Panc1 (cell line): Measurements from ENCODE around the gene AKAP13. TPM values are rescaled to one million over a fixed set of nuclear protein-coding genes. Genes with fewer than 3 reads are reported as not detected.

Experiments used
- ATAC-seq: fragments of 200-7000 bp; cut with Tn5 transposase; 2 replicates; pipeline ENCODE4 v1.9.1; 2020; ENCODE audit warnings: mild to moderate bottlenecking, moderate library complexity
- BruUV-seq: library from RNA; stranded (reverse); fragments of 400-500 nt; replicated peaks from 2 replicates; lab custom pipeline; 2021; lab: Mats Ljungman, UMichigan
- CTCF ChIA-PET: fragments of 300-600 bp; sonication (Branson Sonifier 250); formaldehyde crosslinking; loops from one replicate; lab custom pipeline; 2022; ENCODE audit warnings: antibody characterized with exemption; lab: Charles Lee
- POLR2A ChIA-PET: fragments of 300-600 bp; sonication (Branson Sonifier 250); formaldehyde crosslinking; loops from one replicate; lab custom pipeline; 2022; ENCODE audit warnings: antibody characterized with exemption; lab: Charles Lee
- DNase-seq: peaks from one replicate; pipeline ENCODE4 v3.0.0-alpha.2; 2010; ENCODE audit warnings: low read depth, low spot score
- H3K27ac ChIP-seq: 2 replicates; pipeline ENCODE4 v1.5.1; 2011; ENCODE audit warnings: mild to moderate bottlenecking, low read length, inconsistent platforms
- H3K27me3 ChIP-seq: fragments of 200-500 bp; sonication (Bioruptor generic); 2 replicates; pipeline ENCODE4 v1.6.0; 2014; ENCODE audit warnings: low read length, inconsistent platforms; ENCODE audit not compliant: control insufficient read depth, insufficient read depth
- H3K36me3 ChIP-seq: fragments of 200-500 bp; sonication (Bioruptor generic); 2 replicates; pipeline ENCODE4 v1.5.1; 2014; ENCODE audit warnings: inconsistent platforms, mild to moderate bottlenecking, low read length, moderate library complexity; ENCODE audit not compliant: control insufficient read depth, insufficient read depth
- H3K4me1 ChIP-seq: 2 replicates; pipeline ENCODE4 v1.5.1; 2011; ENCODE audit warnings: inconsistent platforms, mild to moderate bottlenecking, low read length, moderate library complexity; ENCODE audit not compliant: control insufficient read depth, insufficient read depth
- H3K4me3 ChIP-seq, 2 experiments: 2 replicates each; pipeline ENCODE4 v1.5.1; 2011 to 2012; ENCODE audit warnings: low read depth in 2 of 2, low read length in 2 of 2, mild to moderate bottlenecking in 2 of 2, inconsistent platforms in 1 of 2, moderate library complexity in 1 of 2
- H3K9me3 ChIP-seq: fragments of 200-500 bp; sonication (Bioruptor generic); 2 replicates; pipeline ENCODE4 v1.5.1; 2014; ENCODE audit warnings: low read depth, mild to moderate bottlenecking, inconsistent platforms, low read length, moderate library complexity; ENCODE audit not compliant: control insufficient read depth, insufficient read depth
- POLR2AphosphoS5 ChIP-seq: IDR thresholded peaks from 2 replicates; pipeline ENCODE4 v1.6.1; 2012; ENCODE audit warnings: mild to moderate bottlenecking, low read depth, low read length, moderate library complexity
- REST ChIP-seq, 2 experiments: IDR thresholded peaks; 2 replicates each; pipeline ENCODE4 v1.6.1; 2011 to 2012; ENCODE audit warnings: low read depth in 2 of 2, control low read depth in 1 of 2, low read length in 1 of 2, mild to moderate bottlenecking in 1 of 2, moderate library complexity in 1 of 2; ENCODE audit not compliant: insufficient read depth in 1 of 2
- SIN3A ChIP-seq: IDR thresholded peaks from 2 replicates; pipeline ENCODE4 v1.6.1; 2012; ENCODE audit warnings: low read depth, mild to moderate bottlenecking, low read length, moderate library complexity, borderline replicate concordance; ENCODE audit not compliant: insufficient read depth
- TCF7L2 ChIP-seq: IDR thresholded peaks from 2 replicates; pipeline ENCODE4 v1.6.1; 2011; ENCODE audit warnings: mild to moderate bottlenecking, low read depth, low read length, inconsistent platforms
- in situ Hi-C: cut with HindIII; loops from 2 replicates; pipeline ENCODE4 v1.10.0; 2016; ENCODE audit warnings: low sequenced_read_pairs, low pct_unique_long_range_greater_than_20kb
- intact Hi-C: fragments of 100-400 bp; cut with micrococcal nuclease; formaldehyde crosslinking; loops from one replicate; pipeline ENCODE4 v1.10.0; 2022; ENCODE audit not compliant: unreplicated experiment
- total RNA-seq: library from RNA; stranded (reverse); gene quantifications from one replicate; pipeline ENCODE4 v1.2.1, GENCODE V29; 2021; ENCODE audit not compliant: unreplicated experiment
- TF ChIP-seq, protein P1 (sequence below): fragments of 450-650 bp; IDR thresholded peaks from 2 replicates; pipeline ENCODE4 v1.5.1; 2017; ENCODE audit warnings: mild to moderate bottlenecking

The AKAP13 gene
- total RNA-seq, 1 experiment from 2014 or later = 94.2 TPM

DNA sequence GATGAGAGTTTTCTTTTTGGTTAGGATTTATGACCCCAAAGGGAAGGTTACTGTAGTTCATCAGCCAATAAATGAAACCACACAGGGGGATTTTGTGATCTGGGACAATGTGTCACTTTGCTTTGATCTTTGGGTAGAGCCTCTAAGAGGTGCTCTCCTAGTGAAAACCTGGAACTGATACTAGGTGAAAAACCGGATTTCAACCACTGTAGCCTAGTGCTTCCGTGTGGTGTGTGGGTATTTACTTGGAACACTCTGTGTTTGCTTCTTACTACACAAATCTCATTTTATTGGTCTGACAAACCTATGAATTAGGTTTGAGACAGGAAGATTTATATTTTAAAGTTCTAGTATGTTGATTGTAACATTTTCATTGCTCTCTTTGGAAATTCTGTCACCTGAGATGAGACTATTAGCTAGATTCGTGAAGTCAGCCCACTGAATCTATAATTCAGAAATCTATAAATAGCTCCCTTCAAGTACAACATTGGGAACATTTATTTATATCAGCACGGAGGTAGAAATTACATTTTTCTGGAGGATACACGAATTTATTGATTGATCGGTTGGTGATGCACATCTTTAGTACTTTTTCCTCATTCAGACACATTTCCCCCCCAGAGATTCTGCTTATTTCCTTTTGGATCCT is 119.8 kb downstream of the AKAP13 start:
- ATAC-seq (no peak), DNase-seq (no peak)
- Histone ChIP-seq H3K36me3 (no peaks in the 10 kb centered on the region), H3K4me1 (peaks cover 21% of the 10 kb centered on the region), H3K9me3 (no peaks in the 10 kb centered on the region), H3K27ac (no peak overlapping the region), H3K27me3 (no peaks in the 10 kb centered on the region), H3K4me3 (no peak overlapping the region)
- ChIA-PET CTCF (no interaction called here), POLR2A (no interaction called here)
- intact Hi-C loops = no loop called here
- BruUV-seq = no TSS peak
- TF ChIP-seq TCF7L2 = no peak
- in situ Hi-C loops = no loop called here

DNA sequence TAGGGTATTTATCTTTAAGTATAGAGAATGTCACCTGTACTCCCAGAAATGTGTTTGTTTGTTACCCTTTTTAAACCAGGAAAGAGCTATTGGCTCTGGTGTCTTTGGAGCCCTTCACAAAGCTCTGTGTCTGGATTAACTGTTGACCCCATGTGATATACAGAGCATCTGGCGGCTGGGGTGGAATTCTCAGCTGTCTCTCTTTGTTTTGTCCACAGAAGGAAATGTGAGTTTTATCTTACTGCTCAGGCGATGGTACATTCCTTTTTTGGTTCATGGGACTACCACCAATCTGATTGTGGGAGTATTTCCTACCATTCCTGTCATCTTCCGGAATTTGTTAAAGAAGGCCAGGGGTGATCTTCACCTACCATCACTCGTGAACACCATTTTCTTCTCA is 120.3 kb downstream of the AKAP13 start:
- in situ Hi-C loops = no loop called here
- no peaks in the 10 kb centered on the region for H3K27me3 ChIP-seq
- H3K4me1 ChIP-seq = peaks cover 21% of the 10 kb centered on the region
- BruUV-seq = no TSS peak
- ChIA-PET POLR2A (no interaction called here), CTCF (no interaction called here)
- intact Hi-C loops = no loop called here
- no peak for DNase-seq
- TF ChIP-seq TCF7L2 (no peak), POLR2AphosphoS5 (no peak), SIN3A (no peak), REST (IDR thresholded peaks at IDR 0.05; ENCODE audit: insufficient read depth in 1 of 2, low read depth in 2 of 2, low read length in 1 of 2) (no peak)
- TF ChIP-seq, protein P1, sequence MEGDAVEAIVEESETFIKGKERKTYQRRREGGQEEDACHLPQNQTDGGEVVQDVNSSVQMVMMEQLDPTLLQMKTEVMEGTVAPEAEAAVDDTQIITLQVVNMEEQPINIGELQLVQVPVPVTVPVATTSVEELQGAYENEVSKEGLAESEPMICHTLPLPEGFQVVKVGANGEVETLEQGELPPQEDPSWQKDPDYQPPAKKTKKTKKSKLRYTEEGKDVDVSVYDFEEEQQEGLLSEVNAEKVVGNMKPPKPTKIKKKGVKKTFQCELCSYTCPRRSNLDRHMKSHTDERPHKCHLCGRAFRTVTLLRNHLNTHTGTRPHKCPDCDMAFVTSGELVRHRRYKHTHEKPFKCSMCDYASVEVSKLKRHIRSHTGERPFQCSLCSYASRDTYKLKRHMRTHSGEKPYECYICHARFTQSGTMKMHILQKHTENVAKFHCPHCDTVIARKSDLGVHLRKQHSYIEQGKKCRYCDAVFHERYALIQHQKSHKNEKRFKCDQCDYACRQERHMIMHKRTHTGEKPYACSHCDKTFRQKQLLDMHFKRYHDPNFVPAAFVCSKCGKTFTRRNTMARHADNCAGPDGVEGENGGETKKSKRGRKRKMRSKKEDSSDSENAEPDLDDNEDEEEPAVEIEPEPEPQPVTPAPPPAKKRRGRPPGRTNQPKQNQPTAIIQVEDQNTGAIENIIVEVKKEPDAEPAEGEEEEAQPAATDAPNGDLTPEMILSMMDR = no peak
- no peak overlapping the region for H3K4me3 ChIP-seq
- no peak overlapping the region for H3K27ac ChIP-seq
- H3K36me3 ChIP-seq = no peaks in the 10 kb centered on the region
- no peak for ATAC-seq
- H3K9me3 ChIP-seq = no peaks in the 10 kb centered on the region

DNA sequence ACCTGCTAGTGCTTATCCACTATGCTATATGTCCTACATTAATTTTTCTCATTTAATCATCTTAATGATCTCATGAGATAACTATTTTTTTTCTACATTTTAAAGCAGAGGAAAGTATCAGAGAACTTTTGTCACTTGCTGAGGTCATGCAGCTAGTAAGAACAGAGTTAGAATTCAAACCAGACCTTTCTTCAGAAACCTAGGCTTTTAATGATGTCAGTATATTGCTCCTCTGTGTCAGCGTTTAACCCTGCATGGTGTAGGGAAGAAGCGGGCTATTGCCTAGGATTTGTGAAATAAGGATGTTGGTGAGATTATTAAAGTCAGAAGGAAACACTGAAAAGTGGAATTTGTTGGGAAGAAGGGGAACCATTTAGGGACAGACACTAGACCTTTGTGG is 121.2 kb downstream of the AKAP13 start:
- in situ Hi-C loops = no loop called here
- ChIA-PET CTCF (interaction anchor here (0.5 kb wide), 1 partner anchor 38 kb away, joined by 4 read pairs; no protein-coding TSS in a partner anchor), POLR2A (no interaction called here)
- H3K36me3 ChIP-seq = no peaks in the 10 kb centered on the region
- H3K4me1 ChIP-seq = peaks cover 15% of the 10 kb centered on the region
- TF ChIP-seq TCF7L2 = no peak
- no peak for TF ChIP-seq REST (IDR thresholded peaks at IDR 0.05; ENCODE audit: insufficient read depth in 1 of 2, low read depth in 2 of 2, low read length in 1 of 2)
- no peak for TF ChIP-seq POLR2AphosphoS5
- TF ChIP-seq SIN3A = no peak
- TF ChIP-seq, protein P1 = no peak
- no peak overlapping the region for H3K4me3 ChIP-seq
- H3K27ac ChIP-seq = no peak overlapping the region
- intact Hi-C loops = no loop called here
- DNase-seq = no peak
- no peaks in the 10 kb centered on the region for H3K9me3 ChIP-seq
- no TSS peak for BruUV-seq
- no peaks in the 10 kb centered on the region for H3K27me3 ChIP-seq
- ATAC-seq = no peak
